Measurements from ENCODE around the gene TMEM163. TPM values are rescaled to one million over a fixed set of nuclear protein-coding genes. Genes with fewer than 3 reads are reported as not detected.
A peak's percentile ranks its signal among the peaks of the same experiment; 100 is the strongest.

The TMEM163 gene
- total RNA-seq, 4 donors from 2014 or later, result 0.34 to 1.2 TPM; not detected in 2

DNA sequence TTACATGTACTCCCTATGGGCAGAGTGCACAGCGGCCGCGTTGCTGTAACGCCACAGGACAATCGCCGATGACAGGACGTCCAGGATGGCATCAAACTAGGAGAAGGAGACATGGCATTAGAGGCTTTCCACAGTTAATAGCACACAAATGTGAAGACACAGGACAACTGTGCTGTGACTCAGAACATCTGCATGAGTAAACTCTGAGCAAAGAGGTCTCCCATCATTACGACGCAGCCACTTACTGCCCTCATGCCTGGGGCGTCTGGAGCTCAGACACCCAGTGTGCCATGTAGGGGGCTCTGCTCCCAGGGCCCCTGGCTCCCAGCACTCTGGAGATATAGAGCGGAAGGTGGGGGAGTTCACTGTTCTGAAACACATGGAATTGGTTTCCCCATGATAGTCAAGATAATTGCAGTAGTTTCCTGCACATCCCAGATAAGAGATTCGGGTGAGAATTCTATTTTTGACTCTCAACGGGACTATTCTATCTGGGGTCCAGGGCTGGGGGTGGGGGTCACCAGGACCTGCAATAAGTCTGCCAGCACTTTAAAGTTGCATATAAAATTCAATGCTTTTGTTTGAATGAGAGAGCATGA, 168.1 kb downstream of the TMEM163 start:
- Histone ChIP-seq H3K4me1 (no peaks in the 10 kb centered on the region), H3K4me3 (no peak overlapping the region), H3K9me3 (no peaks in the 10 kb centered on the region), H3K27me3 (no peaks in the 10 kb centered on the region), H3K36me3 (no peaks in the 10 kb centered on the region), H3K27ac (no peak overlapping the region)
- intact Hi-C loops (cut with DNase I; ENCODE audit: low total_unique reads), result no loop called here
- DNase-seq, result no peak
- TF ChIP-seq, protein P1, sequence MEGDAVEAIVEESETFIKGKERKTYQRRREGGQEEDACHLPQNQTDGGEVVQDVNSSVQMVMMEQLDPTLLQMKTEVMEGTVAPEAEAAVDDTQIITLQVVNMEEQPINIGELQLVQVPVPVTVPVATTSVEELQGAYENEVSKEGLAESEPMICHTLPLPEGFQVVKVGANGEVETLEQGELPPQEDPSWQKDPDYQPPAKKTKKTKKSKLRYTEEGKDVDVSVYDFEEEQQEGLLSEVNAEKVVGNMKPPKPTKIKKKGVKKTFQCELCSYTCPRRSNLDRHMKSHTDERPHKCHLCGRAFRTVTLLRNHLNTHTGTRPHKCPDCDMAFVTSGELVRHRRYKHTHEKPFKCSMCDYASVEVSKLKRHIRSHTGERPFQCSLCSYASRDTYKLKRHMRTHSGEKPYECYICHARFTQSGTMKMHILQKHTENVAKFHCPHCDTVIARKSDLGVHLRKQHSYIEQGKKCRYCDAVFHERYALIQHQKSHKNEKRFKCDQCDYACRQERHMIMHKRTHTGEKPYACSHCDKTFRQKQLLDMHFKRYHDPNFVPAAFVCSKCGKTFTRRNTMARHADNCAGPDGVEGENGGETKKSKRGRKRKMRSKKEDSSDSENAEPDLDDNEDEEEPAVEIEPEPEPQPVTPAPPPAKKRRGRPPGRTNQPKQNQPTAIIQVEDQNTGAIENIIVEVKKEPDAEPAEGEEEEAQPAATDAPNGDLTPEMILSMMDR (IDR thresholded peaks at IDR 0.05), result no peak
- TF ChIP-seq POLR2A (IDR thresholded peaks at IDR 0.05), result no peak

DNA sequence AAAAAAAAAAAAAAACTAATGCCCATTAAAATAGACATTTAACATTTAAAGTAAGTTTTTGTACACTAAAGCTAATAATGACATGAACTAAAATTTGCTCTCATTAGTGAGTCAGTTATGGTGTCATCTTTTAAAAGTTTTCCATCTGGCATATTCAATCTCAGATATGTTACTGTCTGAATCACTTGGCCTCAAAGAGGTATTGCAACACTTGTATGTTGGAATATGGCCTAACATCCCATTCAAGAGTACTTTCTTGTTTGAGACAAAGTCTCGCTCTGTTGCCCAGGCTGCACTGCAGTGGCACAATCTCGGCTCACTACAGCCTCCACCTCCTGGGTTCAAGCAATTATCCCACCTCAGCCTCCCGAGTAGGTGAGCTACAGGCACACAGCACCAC, 169.7 kb downstream of the TMEM163 start:
- intact Hi-C loops (cut with DNase I; ENCODE audit: low total_unique reads), result no loop called here
- Histone ChIP-seq H3K27me3 (no peaks in the 10 kb centered on the region), H3K27ac (no peak overlapping the region), H3K4me1 (no peaks in the 10 kb centered on the region), H3K4me3 (no peak overlapping the region), H3K9me3 (no peaks in the 10 kb centered on the region), H3K36me3 (no peaks in the 10 kb centered on the region)
- peak; percentile 18 to 20 for DNase-seq
- TF ChIP-seq, protein P1 (IDR thresholded peaks at IDR 0.05), result no peak
- no peak for TF ChIP-seq POLR2A (IDR thresholded peaks at IDR 0.05)

DNA sequence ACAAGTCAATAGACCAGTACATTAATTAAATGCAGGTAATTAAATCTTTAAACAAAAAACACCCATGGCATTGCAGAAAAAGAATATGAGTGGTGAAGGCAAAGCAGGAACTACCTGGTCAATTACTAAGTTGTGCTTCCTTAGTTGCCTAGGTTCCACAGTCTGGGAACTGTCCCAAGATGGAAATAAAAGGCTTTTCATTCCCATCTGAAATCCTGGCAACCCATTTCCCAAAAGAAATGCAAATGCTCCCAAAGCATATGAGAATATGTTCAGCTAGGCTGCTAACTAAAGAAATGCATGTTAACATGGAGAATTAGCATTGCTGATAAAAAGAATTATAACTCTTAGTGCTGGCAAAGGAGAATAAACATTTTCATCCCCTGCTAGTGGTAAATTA, 177.8 kb downstream of the TMEM163 start:
- Histone ChIP-seq H3K4me3 (no peak overlapping the region), H3K9me3 (no peaks in the 10 kb centered on the region), H3K36me3 (no peaks in the 10 kb centered on the region), H3K4me1 (no peaks in the 10 kb centered on the region), H3K27ac (no peak overlapping the region), H3K27me3 (peaks cover 0 to 4% of the 10 kb centered on the region in 2 donors)
- intact Hi-C loops (cut with DNase I; ENCODE audit: low total_unique reads), result no loop called here
- no peak for DNase-seq
- TF ChIP-seq, protein P1 (IDR thresholded peaks at IDR 0.05), result no peak
- TF ChIP-seq POLR2A (IDR thresholded peaks at IDR 0.05), result no peak

DNA sequence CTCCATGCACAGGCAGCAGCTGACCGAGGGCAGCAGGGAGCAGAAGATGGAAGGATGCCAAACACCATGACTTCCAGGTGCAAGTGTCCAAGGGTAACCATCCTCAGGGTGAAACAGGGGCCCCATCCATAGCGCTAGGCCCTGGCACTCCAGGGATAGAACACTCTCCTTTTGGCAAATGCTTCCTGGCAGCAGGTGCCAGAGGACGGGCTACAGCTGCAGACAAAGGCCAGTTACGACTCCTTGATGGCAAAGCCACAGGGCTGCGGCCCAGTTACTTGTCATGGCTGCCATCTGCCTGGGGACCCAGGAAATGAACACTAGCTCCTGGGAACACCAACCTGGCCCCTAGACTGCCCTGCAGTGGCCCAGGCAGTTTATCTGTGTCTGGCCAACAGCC, 178.8 kb downstream of the TMEM163 start:
- Histone ChIP-seq H3K36me3 (no peaks in the 10 kb centered on the region), H3K27ac (no peak overlapping the region), H3K4me1 (no peaks in the 10 kb centered on the region), H3K4me3 (no peak overlapping the region), H3K9me3 (no peaks in the 10 kb centered on the region), H3K27me3 (peaks cover 0 to 4% of the 10 kb centered on the region in 2 donors)
- intact Hi-C loops (cut with DNase I; ENCODE audit: low total_unique reads), result no loop called here
- TF ChIP-seq, protein P1 (IDR thresholded peaks at IDR 0.05), result no peak
- no peak for TF ChIP-seq POLR2A (IDR thresholded peaks at IDR 0.05)
- DNase-seq, result no peak

DNA sequence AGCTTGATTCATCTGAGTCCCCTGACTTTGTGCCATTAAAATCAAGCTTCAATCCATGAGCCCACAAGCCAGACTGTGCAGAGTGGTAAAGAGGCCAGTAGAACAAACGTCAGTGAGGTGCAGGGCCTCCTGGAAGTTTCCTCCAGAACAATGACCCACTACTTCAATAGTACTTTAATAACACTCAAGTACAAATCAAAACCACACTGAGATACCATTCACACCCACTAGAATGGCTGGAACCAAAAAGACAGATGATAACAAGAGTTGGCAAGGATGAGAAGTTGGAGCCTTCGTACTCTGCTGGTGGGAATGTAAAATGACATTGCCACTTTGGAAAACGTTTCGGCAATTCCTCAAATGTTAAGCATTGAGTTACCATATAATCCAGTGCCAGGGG, 181.1 kb downstream of the TMEM163 start:
- intact Hi-C loops (cut with DNase I; ENCODE audit: low total_unique reads), result no loop called here
- Histone ChIP-seq H3K4me3 (no peak overlapping the region), H3K27ac (no peak overlapping the region), H3K36me3 (no peaks in the 10 kb centered on the region), H3K9me3 (no peaks in the 10 kb centered on the region), H3K27me3 (peaks cover 0 to 4% of the 10 kb centered on the region in 2 donors), H3K4me1 (no peaks in the 10 kb centered on the region)
- TF ChIP-seq, protein P1 (IDR thresholded peaks at IDR 0.05), result no peak
- no peak for TF ChIP-seq POLR2A (IDR thresholded peaks at IDR 0.05)
- DNase-seq, result no peak

All from uterus (tissue), 4 donors.